Measurements from ENCODE around the gene DNAJC5. TPM values are rescaled to one million over a fixed set of nuclear protein-coding genes. Genes with fewer than 3 reads are reported as not detected.
"Not testable (repeated sequence)": the region's sequence is repeated elsewhere in the genome, so short reads cannot be mapped to it uniquely, and the experiment has no call there.

DNAJC5 gene
- total RNA-seq, 1 donor from 2014 or later: 43.2 TPM

GRCh38 chr20:63850689-63851547 is 44.0 kb upstream of the DNAJC5 start:
- DNase-seq (ENCODE audit: low spot score in 2 of 2, unreplicated experiment in 2 of 2): no peak
- no peaks in the 10 kb centered on the region for H3K36me3 Mint-ChIP-seq
- H3K9me3 Mint-ChIP-seq: no peaks in the 10 kb centered on the region
- H3K4me3 Mint-ChIP-seq: no peak overlapping the region
- H3K4me1 Mint-ChIP-seq: peaks cover 6% of the 10 kb centered on the region
- H3K27me3 Mint-ChIP-seq (ENCODE audit: low read depth): peaks cover 2% of the 10 kb centered on the region
- TF ChIP-seq CTCF (IDR thresholded peaks at IDR 0.05; ENCODE audit: unreplicated experiment): no peak
- no peak overlapping the region for H3K27ac Mint-ChIP-seq

GRCh38 chr20:63851548-63851943 is 43.4 kb upstream of the DNAJC5 start:
- not testable (repeated sequence) for H3K36me3 Mint-ChIP-seq; H3K27me3 Mint-ChIP-seq (ENCODE audit: low read depth); H3K4me1 Mint-ChIP-seq; H3K4me3 Mint-ChIP-seq; H3K9me3 Mint-ChIP-seq; DNase-seq (ENCODE audit: low spot score in 2 of 2, unreplicated experiment in 2 of 2); H3K27ac Mint-ChIP-seq

GRCh38 chr20:63853733-63854068 is 41.2 kb upstream of the DNAJC5 start:
- H3K36me3 Mint-ChIP-seq; H3K27me3 Mint-ChIP-seq (ENCODE audit: low read depth); H3K9me3 Mint-ChIP-seq; H3K4me3 Mint-ChIP-seq; H3K27ac Mint-ChIP-seq; DNase-seq (ENCODE audit: low spot score in 2 of 2, unreplicated experiment in 2 of 2): not testable (repeated sequence)
- H3K4me1 Mint-ChIP-seq: peaks cover 25% of the 10 kb centered on the region

GRCh38 chr20:63854069-63854765 is 40.7 kb upstream of the DNAJC5 start:
- H3K4me1 Mint-ChIP-seq: peaks cover 30% of the 10 kb centered on the region
- TF ChIP-seq CTCF (IDR thresholded peaks at IDR 0.05; ENCODE audit: unreplicated experiment): no peak
- H3K9me3 Mint-ChIP-seq: no peaks in the 10 kb centered on the region
- DNase-seq (ENCODE audit: low spot score in 2 of 2, unreplicated experiment in 2 of 2): no peak
- H3K27ac Mint-ChIP-seq: no peak overlapping the region
- H3K36me3 Mint-ChIP-seq: no peaks in the 10 kb centered on the region
- peaks cover 2% of the 10 kb centered on the region for H3K27me3 Mint-ChIP-seq (ENCODE audit: low read depth)
- no peak overlapping the region for H3K4me3 Mint-ChIP-seq

- no peak for TF ChIP-seq CTCF (IDR thresholded peaks at IDR 0.05; ENCODE audit: unreplicated experiment)
- Mint-ChIP-seq H3K4me3 (no peak overlapping the region), H3K27me3 (ENCODE audit: low read depth) (peaks cover 2% of the 10 kb centered on the region), H3K9me3 (no peaks in the 10 kb centered on the region), H3K4me1 (peaks cover 30% of the 10 kb centered on the region), H3K36me3 (no peaks in the 10 kb centered on the region), H3K27ac (no peak overlapping the region)
- DNase-seq (ENCODE audit: low spot score in 2 of 2, unreplicated experiment in 2 of 2): no peak
Observed at GRCh38 chr20:63854766-63855362, 40.1 kb upstream of the DNAJC5 start.

GRCh38 chr20:63855363-63856097 is 39.4 kb upstream of the DNAJC5 start:
- no peak overlapping the region for H3K4me3 Mint-ChIP-seq

More at GRCh38 chr20:63855363-63856097, 39.4 kb upstream of the DNAJC5 start:
- Mint-ChIP-seq H3K27ac (no peak overlapping the region), H3K9me3 (no peaks in the 10 kb centered on the region), H3K36me3 (no peaks in the 10 kb centered on the region), H3K27me3 (ENCODE audit: low read depth) (peaks cover 2% of the 10 kb centered on the region), H3K4me1 (peaks cover 30% of the 10 kb centered on the region)
- TF ChIP-seq CTCF (IDR thresholded peaks at IDR 0.05; ENCODE audit: unreplicated experiment): no peak
- no peak for DNase-seq (ENCODE audit: low spot score in 2 of 2, unreplicated experiment in 2 of 2)

Data from mesothelial cell of epicardium (in vitro differentiated cells).